Stimulated activated CD4-positive, alpha-beta T cell treated with anti-CD3 and anti-CD28 coated beads, Interleukin-4, amount 100 ng/mL, for 48 hours (primary cell): Measurements from ENCODE around the gene CACNB2.
"Not testable (repeated sequence)": the region's sequence is repeated elsewhere in the genome, so short reads cannot be mapped to it uniquely, and the experiment has no call there.

Source experiments
- DNase-seq, 2 donors: peaks; one replicate each; pipeline ENCODE4 v3.0.0-alpha.2; 2020; ENCODE audit warnings: low read depth in 2 of 2

Gene CACNB2

GRCh38 chr10:18565006-18565405 lies 424.8 kb downstream of the CACNB2 start:
- DNase-seq, result no peak

GRCh38 chr10:18566177-18566576 lies 426.0 kb downstream of the CACNB2 start:
- no peak for DNase-seq

DNA sequence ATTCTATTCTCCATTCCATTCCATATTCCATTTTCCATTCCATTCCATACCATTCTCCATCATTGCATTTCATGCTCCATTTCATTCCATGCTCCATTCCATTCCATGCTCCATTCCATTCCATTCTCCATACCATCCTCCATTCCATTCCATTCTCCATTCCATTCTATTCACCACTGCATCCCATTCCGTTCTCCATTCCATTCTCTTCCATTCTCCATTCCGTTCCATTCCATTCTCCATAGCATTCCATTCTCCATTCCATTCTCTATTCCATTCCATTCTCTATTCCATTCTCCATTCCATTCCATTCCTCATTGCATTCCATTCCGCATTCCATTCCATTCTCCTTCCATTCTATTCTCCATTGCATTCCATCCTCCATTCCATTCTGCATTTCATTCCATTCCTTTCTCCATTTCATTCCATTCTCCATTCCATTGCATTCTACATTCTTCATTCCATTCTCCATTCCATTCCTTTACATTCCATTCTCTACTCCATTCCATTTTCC lies 427.2 kb downstream of the CACNB2 start:
- no peak for DNase-seq

- not testable (repeated sequence) for DNase-seq
Measured at GRCh38 chr10:18570386-18570785, 430.2 kb downstream of the CACNB2 start.

GRCh38 chr10:18571076-18571475 lies 430.9 kb downstream of the CACNB2 start:
- DNase-seq, result no peak

- no peak for DNase-seq
Measured at GRCh38 chr10:18571780-18572179, 431.6 kb downstream of the CACNB2 start.

- DNase-seq, result no peak
Measured at GRCh38 chr10:18572959-18573561, 432.8 kb downstream of the CACNB2 start.

DNA sequence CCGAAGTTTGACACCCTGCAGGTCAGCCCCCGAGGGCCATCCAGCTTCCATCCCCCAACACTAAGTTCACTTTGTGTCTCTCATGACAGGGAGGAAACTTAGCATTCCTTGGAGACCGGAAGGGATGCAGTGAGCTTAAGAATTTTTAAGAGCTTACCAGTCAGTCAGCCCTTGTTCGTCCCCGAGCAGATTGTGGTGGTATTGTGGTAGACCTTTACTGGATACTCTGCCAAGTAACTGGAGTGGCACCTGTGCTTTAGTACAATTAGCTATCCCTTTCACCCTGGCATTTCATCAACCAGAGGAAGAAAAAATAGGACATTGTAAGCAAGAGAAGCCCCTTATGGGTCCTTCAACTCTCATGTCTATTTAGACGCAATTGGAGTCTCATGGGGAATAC lies 436.4 kb downstream of the CACNB2 start:
- DNase-seq, result no peak

DNA sequence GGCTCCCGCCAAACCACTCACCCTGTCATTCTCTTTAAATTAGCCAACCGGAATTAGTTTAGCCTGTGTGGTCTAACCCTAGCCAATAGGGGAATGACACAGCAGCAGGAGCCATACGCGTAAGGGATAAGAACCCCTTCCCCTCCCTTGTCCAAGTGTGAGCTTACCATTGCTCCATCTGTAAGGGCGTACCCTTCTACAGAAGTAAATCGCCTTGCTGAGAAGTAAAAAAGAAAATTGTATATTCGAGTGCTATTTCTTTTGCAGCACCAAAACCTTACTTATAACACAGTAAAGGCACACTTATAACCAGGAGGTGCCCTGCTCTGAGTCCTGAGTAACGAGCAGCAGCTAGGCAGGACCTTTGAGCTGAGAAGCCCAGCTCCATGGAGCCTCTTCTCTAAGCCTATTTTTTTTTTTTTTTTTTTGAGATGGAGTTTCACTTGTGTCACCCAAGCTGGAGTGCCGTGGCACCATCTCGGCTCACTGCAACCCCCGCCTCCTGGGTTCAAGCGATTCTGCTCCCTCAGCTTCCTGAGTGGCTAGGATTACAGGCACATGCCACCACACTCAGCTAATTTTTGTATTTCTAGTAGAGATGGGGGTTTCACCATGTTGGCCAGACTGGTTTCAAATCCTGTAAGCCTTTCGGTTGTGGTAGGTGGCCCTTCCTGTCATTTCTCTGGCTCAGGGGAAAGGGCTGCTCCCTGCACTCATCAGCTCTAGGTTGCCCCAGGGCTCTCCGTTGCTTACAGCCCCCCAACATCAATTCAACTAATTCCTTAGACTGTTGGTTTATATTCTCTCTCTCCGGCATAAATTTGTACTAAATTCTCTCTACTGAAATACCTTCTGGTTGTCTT lies 437.8 kb downstream of the CACNB2 start:
- DNase-seq, result no peak

- DNase-seq, result no peak
Measured at GRCh38 chr10:18582803-18583202, 442.6 kb downstream of the CACNB2 start.

DNA sequence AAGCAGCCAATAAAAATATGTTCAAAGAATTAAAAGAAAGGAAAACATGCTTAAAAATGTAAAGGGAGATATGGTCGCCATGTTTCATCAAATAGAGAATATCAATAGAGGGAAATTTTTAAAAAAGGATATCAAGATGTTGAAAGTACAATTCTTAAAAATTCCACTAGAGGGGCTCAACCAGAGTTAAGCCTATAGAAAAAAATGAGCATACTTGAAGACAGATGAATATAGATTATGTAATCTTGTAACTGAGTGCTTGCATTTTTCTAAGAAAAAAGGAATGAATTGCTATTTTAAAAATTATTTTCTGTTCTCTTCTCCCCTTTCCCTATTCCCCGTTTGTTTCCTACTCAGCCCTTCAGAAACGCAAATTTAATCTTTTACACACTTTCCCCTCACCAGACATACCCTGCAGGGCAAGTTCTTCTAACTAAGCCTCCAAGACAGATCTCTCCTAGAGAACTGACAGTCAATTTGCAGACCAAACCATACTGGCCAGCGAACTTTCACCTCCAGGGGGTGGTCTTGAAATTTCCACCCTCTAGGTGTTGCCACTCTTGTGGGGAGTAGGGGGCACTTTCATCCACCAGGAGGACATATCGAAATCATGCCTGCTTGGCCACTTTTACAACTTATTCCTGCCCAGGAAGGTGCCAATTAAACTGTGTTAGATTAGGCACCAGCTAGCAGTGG lies 443.5 kb downstream of the CACNB2 start:
- DNase-seq, result no peak

- not testable (repeated sequence) for DNase-seq
Measured at GRCh38 chr10:18586637-18587036, 446.4 kb downstream of the CACNB2 start.

- not testable (repeated sequence) for DNase-seq
Measured at GRCh38 chr10:18591141-18591540, 450.9 kb downstream of the CACNB2 start.
